A673 (cell line): ENCODE results near the gene ACIN1.

Source experiments
- EZH2 ChIP-seq: fragments of 200-600 bp; sonication (generic); IDR thresholded peaks from 2 replicates; pipeline ENCODE4 v1.6.1; 2017; ENCODE audit warnings: borderline replicate concordance, low read depth, mild to moderate bottlenecking, mixed read lengths, antibody characterized with exemption, low read length; ENCODE audit not compliant: poor library complexity, severe bottlenecking
- TF ChIP-seq, protein P1 (sequence below): fragments of 300-800, 200-600 bp; sonication (generic); conservative IDR thresholded peaks from 2 replicates; pipeline ENCODE4 v1.5.1; 2017; ENCODE audit warnings: low read depth, mild to moderate bottlenecking, antibody characterized with exemption, low read length, moderate library complexity, mixed read lengths

DNA sequence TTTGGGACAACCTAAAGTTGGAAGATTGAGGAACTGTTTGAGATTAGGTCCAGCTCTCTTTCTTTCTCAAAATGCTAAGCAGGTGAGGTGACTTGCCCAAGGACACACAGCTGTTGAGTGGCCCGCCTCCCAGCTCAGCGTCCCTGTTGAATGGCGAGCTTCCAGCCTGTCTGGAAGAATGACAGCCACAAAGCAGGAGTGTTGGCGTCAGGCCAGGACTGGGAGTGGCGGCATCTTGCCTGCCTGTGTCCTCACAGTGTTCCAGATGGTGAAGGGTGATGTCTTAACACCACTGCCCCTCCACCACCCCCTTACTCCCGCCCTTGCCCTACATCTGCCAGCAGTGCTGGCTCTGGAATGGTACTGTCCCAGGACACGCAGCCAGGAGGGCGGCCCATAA, 28.5 kb upstream of the ACIN1 start:
- no peak for TF ChIP-seq EZH2
- TF ChIP-seq, protein P1, sequence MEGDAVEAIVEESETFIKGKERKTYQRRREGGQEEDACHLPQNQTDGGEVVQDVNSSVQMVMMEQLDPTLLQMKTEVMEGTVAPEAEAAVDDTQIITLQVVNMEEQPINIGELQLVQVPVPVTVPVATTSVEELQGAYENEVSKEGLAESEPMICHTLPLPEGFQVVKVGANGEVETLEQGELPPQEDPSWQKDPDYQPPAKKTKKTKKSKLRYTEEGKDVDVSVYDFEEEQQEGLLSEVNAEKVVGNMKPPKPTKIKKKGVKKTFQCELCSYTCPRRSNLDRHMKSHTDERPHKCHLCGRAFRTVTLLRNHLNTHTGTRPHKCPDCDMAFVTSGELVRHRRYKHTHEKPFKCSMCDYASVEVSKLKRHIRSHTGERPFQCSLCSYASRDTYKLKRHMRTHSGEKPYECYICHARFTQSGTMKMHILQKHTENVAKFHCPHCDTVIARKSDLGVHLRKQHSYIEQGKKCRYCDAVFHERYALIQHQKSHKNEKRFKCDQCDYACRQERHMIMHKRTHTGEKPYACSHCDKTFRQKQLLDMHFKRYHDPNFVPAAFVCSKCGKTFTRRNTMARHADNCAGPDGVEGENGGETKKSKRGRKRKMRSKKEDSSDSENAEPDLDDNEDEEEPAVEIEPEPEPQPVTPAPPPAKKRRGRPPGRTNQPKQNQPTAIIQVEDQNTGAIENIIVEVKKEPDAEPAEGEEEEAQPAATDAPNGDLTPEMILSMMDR = no peak
